Psoas muscle (tissue), 8 donors: ENCODE data around the gene KMT2B. TPM values are rescaled to one million over a fixed set of nuclear protein-coding genes. Genes with fewer than 3 reads are reported as not detected.
A peak's percentile ranks its signal among the peaks of the same experiment; 100 is the strongest.

Source experiments
- ATAC-seq, 4 donors: fragments of 200-7000 bp; cut with Tn5 transposase; one replicate each; pipeline ENCODE4 v1.9.1; 2020; ENCODE audit warnings: moderate library complexity in 3 of 4, mild to moderate bottlenecking in 2 of 4
- DNase-seq, 2 donors: peaks; one replicate each; pipeline ENCODE4 v3.0.0-alpha.2; 2020
- H3K27ac ChIP-seq: fragments of 200-600 bp; one replicate; pipeline ENCODE4 v1.8.0; 2022
- H3K27me3 ChIP-seq, 3 donors: fragments of 200-600 bp in 1 of 3; one replicate each; pipeline versions ENCODE4 v1.6.1 to v1.8.0; 2013 to 2022; ENCODE audit warnings: low read length in 2 of 3, mild to moderate bottlenecking in 2 of 3, moderate library complexity in 1 of 3; ENCODE audit not compliant: insufficient read depth in 3 of 3
- H3K36me3 ChIP-seq, 2 donors: fragments of 200-600 bp in 1 of 2; one replicate each; pipeline versions ENCODE4 v1.6.1 to v1.8.0; 2013 to 2022; ENCODE audit warnings: low read depth in 1 of 2, mild to moderate bottlenecking in 1 of 2, moderate library complexity in 1 of 2; ENCODE audit not compliant: insufficient read depth in 1 of 2
- H3K4me1 ChIP-seq: fragments of 200-600 bp; one replicate; pipeline ENCODE4 v1.8.0; 2022
- H3K4me3 ChIP-seq: fragments of 200-600 bp; one replicate; pipeline ENCODE4 v1.8.0; 2022; ENCODE audit warnings: mild to moderate bottlenecking
- H3K9me3 ChIP-seq: fragments of 200-600 bp; one replicate; pipeline ENCODE4 v1.8.0; 2022
- WGBS, 3 donors: extraction: QIAGEN DNeasy Blood & Tissue Kit; methylation state at CpG; one replicate each; pipeline versions ENCODE4 v1.1.6 to v1.1.7; 2013; 5-methylcytosine and 5-hydroxymethylcytosine counted together
- intact Hi-C, 2 donors: fragments of 100-400 bp; cut with DNase I; formaldehyde crosslinking; loops; one replicate each; pipeline versions ENCODE4 v1.11.0 to v1.14.2; 2022
- polyA plus RNA-seq, 3 donors: library from polyadenylated mRNA; stranded (reverse); fragments of 200-250 nt; gene quantifications; one replicate each; pipeline ENCODE4 v1.2.3, GENCODE V29; 2013
- total RNA-seq, 4 donors: library from RNA; stranded (reverse); fragmentation: NEBNext Ultra II Directional in 2 of 4; extraction: Animal tissue kit (Norgen Biotek cat#: 25700) in 2 of 4; gene quantifications; one replicate each; pipeline versions ENCODE4 v1.2.1 to v1.2.4, GENCODE V29; 2021 to 2023
- TF ChIP-seq, protein P1 (sequence below): fragments of 200-600 bp; IDR thresholded peaks from one replicate; pipeline ENCODE4 v1.8.0; 2022; ENCODE audit warnings: antibody characterized with exemption
- donor health status: healthy with polysubstance abuse.
- donor health status: DM: no; HTN: no; CAD: no; lungs with moderate emphysema.
- donor health status: Bipolar disorder and iron deficiency.
- donor health status: healthy.
- donor health status: DM: yes; HTN: yes; CAD: no.
- donor health status: DM: no; HTN: no; CAD: no.
- donor health status: DM: no; HTN: no; CAD: no.
- donor health status: DM: yes; HTN: yes; CAD: no.

The KMT2B gene
- total and polyA plus RNA-seq, 7 donors: 13.4 to 29.0 (median 20.0) TPM

DNA sequence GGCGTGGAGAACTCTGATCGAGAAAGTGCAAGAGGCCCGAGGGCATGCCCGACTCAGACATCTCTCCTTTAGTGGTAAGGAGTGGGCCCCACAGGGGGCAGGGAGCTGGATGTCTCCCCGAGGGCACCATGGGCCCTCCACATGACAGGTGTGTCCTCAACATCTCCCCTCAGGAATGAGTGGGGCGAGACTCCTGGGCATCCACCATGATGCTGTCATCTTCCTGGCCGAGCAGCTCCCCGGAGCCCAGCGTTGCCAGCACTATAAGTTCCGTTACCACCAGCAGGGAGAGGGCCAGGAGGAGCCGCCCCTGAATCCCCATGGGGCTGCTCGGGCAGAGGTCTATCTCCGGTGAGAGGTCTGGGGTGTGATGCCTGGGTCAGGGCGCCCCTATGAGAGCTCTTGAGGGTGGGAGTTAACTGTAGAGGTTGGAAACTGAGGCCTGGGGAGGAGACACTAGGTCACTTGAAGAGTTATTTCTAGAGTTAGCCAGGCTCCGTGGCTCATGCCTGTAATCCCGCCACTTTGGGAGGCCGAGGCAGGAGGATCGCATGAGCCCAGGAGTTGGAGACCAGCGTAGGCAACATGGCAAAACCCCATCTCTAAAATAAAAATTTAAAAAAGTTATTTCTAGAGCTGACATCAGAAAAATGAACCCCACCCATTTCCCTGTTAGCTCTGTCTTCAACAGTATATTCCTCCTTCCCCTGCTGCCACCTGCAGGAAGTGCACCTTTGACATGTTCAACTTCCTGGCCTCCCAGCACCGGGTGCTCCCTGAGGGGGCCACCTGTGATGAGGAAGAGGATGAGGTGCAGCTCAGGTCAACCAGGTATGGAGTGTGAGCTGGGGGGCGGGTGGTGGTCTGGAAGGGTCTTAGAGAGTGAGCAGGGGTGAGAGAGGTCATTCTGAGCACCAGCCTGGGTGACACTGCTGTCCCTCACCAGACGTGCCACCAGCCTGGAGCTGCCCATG lies 19.4 kb downstream of the KMT2B start:
- TF ChIP-seq, protein P1, sequence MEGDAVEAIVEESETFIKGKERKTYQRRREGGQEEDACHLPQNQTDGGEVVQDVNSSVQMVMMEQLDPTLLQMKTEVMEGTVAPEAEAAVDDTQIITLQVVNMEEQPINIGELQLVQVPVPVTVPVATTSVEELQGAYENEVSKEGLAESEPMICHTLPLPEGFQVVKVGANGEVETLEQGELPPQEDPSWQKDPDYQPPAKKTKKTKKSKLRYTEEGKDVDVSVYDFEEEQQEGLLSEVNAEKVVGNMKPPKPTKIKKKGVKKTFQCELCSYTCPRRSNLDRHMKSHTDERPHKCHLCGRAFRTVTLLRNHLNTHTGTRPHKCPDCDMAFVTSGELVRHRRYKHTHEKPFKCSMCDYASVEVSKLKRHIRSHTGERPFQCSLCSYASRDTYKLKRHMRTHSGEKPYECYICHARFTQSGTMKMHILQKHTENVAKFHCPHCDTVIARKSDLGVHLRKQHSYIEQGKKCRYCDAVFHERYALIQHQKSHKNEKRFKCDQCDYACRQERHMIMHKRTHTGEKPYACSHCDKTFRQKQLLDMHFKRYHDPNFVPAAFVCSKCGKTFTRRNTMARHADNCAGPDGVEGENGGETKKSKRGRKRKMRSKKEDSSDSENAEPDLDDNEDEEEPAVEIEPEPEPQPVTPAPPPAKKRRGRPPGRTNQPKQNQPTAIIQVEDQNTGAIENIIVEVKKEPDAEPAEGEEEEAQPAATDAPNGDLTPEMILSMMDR: no peak
- H3K27me3 ChIP-seq: no peaks in the 10 kb centered on the region
- no peak overlapping the region for H3K4me3 ChIP-seq
- DNase-seq (no peak), ATAC-seq (no peak)
- H3K9me3 ChIP-seq: no peaks in the 10 kb centered on the region
- peaks cover 0 to 76% of the 10 kb centered on the region in 2 donors for H3K36me3 ChIP-seq
- H3K27ac ChIP-seq: no peak overlapping the region
- intact Hi-C loops: no loop called here
- WGBS, 3 donors: 80 to 85% (median 82%) methylated on average over 22 of the region's 22 CpGs
- peaks cover 9% of the 10 kb centered on the region for H3K4me1 ChIP-seq

DNA sequence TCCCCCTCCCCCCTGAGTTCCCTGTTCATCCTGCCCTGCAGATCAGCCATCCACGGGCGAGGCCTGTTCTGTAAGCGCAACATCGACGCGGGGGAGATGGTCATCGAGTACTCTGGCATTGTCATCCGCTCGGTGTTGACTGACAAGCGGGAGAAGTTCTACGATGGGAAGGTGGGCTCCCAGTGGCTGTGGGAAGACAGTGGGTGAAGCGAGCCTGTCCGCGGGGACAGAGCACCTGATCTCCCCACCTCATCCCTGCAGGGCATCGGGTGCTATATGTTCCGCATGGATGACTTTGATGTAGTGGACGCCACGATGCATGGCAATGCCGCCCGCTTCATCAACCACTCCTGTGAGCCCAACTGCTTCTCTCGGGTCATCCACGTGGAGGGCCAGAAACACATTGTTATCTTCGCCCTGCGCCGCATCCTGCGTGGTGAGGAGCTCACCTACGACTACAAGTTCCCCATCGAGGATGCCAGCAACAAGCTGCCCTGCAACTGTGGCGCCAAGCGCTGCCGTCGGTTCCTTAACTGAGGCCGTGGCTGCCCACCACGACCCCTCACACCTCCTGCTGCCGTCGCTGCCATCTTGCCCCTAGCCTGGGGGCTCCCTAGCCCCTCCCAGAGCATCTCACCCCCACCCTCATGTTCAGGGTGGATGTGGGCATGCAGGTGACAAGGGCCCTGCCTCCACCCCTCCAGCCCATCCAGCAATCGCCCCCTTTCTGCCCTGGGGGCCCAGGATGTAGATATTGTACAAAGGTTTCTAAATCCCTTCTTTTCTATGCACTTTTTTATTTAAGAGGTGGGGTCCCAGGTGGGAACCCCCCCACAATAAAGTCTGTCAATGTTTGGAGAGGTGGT lies 20.5 kb downstream of the KMT2B start:
- TF ChIP-seq, protein P1: no peak
- DNase-seq: no peak
- Histone ChIP-seq H3K4me1 (peaks cover 9% of the 10 kb centered on the region), H3K27me3 (no peaks in the 10 kb centered on the region), H3K27ac (no peak overlapping the region), H3K36me3 (peaks cover 0 to 77% of the 10 kb centered on the region in 2 donors), H3K9me3 (no peaks in the 10 kb centered on the region), H3K4me3 (no peak overlapping the region)
- WGBS, 3 donors: 88 to 91% (median 89%) methylated on average over 36 to 37 of the region's 37 CpGs
- intact Hi-C loops: loop anchor here in 1 of 2 donors (2.0 kb wide), 1 partner anchor 13 kb away; no protein-coding TSS in a partner anchor
- ATAC-seq: no peak

DNA sequence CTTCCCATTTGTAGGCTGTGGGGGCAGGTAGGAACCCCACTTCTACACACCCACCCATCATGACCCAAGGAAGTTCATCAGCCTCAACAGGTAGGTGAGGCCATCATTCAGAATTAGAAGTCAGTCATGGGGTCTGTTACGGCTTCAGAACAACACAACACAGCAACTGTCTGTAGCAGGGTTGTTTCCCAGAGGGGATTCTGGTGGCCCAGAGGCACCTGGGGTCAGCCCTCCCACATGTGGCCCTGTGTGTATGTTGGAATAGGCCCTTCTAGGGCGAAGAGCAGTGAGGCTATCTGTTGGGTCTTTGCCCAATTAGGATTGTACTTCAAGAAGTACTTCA lies 21.1 kb downstream of the KMT2B start:
- 69 to 91% (median 74%) methylated on average over 2 of the region's 2 CpGs for WGBS, 3 donors

More for the DNA sequence above, 21.1 kb downstream of the KMT2B start:
- intact Hi-C loops: loop anchor here in 1 of 2 donors (2.0 kb wide), 1 partner anchor 14 kb away; no protein-coding TSS in a partner anchor
- DNase-seq (no peak), ATAC-seq (no peak)
- H3K4me3 ChIP-seq: no peak overlapping the region
- peaks cover 12% of the 10 kb centered on the region for H3K4me1 ChIP-seq
- H3K27me3 ChIP-seq: no peaks in the 10 kb centered on the region
- TF ChIP-seq, protein P1: no peak
- no peaks in the 10 kb centered on the region for H3K9me3 ChIP-seq
- peaks cover 0 to 77% of the 10 kb centered on the region in 2 donors for H3K36me3 ChIP-seq
- peak overlapping the region; percentile 69 for H3K27ac ChIP-seq
